ENCODE data around the gene SLC39A13. TPM values are rescaled to one million over a fixed set of nuclear protein-coding genes. Genes with fewer than 3 reads are reported as not detected.

SLC39A13 gene
- total RNA-seq, 2 donors from 2014 or later, result 97.7 to 163 TPM

- Histone ChIP-seq H3K27ac (no peak overlapping the region), H3K9me3 (no peaks in the 10 kb centered on the region), H3K36me3 (no peaks in the 10 kb centered on the region), H3K4me1 (ENCODE audit: control insufficient read depth in 1 of 2, low read depth in 2 of 2) (peaks cover 0 to 10% of the 10 kb centered on the region in 2 donors), H3K4me3 (no peak overlapping the region), H3K27me3 (replicated peaks; ENCODE audit: insufficient read depth) (no peaks in the 10 kb centered on the region)
- DNase-seq (ENCODE audit: low spot score), result no peak
- no peak for ATAC-seq (ENCODE audit: insufficient number of reproducible peaks, low FRiP score, low read depth)
- TF ChIP-seq CTCF (IDR thresholded peaks at IDR 0.05), result no peak
These were observed 23.1 kb downstream of the SLC39A13 start for GRCh38 chr11:47431356-47432083.

GRCh38 chr11:47433157-47433556 is 24.8 kb downstream of the SLC39A13 start:
- ATAC-seq (ENCODE audit: insufficient number of reproducible peaks, low FRiP score, low read depth), result no peak
- no peaks in the 10 kb centered on the region for H3K36me3 ChIP-seq
- H3K4me1 ChIP-seq (ENCODE audit: control insufficient read depth in 1 of 2, low read depth in 2 of 2), result peaks cover 6 to 21% of the 10 kb centered on the region in 2 donors
- no peak overlapping the region for H3K27ac ChIP-seq
- no peaks in the 10 kb centered on the region for H3K27me3 ChIP-seq (replicated peaks; ENCODE audit: insufficient read depth)
- H3K9me3 ChIP-seq, result no peaks in the 10 kb centered on the region
- DNase-seq (ENCODE audit: low spot score), result no peak
- no peak overlapping the region for H3K4me3 ChIP-seq
- TF ChIP-seq CTCF (IDR thresholded peaks at IDR 0.05), result no peak

- H3K27ac ChIP-seq, result peak overlapping the region; percentile 25 to 55
- TF ChIP-seq CTCF (IDR thresholded peaks at IDR 0.05), result no peak
- DNase-seq (ENCODE audit: low spot score), result peak; percentile 21
- H3K4me1 ChIP-seq (ENCODE audit: control insufficient read depth in 1 of 2, low read depth in 2 of 2), result peaks cover 6 to 22% of the 10 kb centered on the region in 2 donors
- H3K9me3 ChIP-seq, result no peaks in the 10 kb centered on the region
- H3K27me3 ChIP-seq (replicated peaks; ENCODE audit: insufficient read depth), result no peaks in the 10 kb centered on the region
- H3K4me3 ChIP-seq, result no peak overlapping the region
- no peak for ATAC-seq (ENCODE audit: insufficient number of reproducible peaks, low FRiP score, low read depth)
- H3K36me3 ChIP-seq, result no peaks in the 10 kb centered on the region
These were observed 25.8 kb downstream of the SLC39A13 start for GRCh38 chr11:47434011-47434786.

- ATAC-seq (ENCODE audit: insufficient number of reproducible peaks, low FRiP score, low read depth), result no peak
These were observed 27.3 kb downstream of the SLC39A13 start for GRCh38 chr11:47435687-47436086.

More at GRCh38 chr11:47435687-47436086, 27.3 kb downstream of the SLC39A13 start:
- H3K27ac ChIP-seq, result no peak overlapping the region
- no peak for TF ChIP-seq CTCF (IDR thresholded peaks at IDR 0.05)
- no peaks in the 10 kb centered on the region for H3K36me3 ChIP-seq
- no peak for DNase-seq (ENCODE audit: low spot score)
- H3K27me3 ChIP-seq (replicated peaks; ENCODE audit: insufficient read depth), result no peaks in the 10 kb centered on the region
- H3K9me3 ChIP-seq, result no peaks in the 10 kb centered on the region
- H3K4me3 ChIP-seq, result no peak overlapping the region
- peaks cover 6 to 22% of the 10 kb centered on the region in 2 donors for H3K4me1 ChIP-seq (ENCODE audit: control insufficient read depth in 1 of 2, low read depth in 2 of 2)

Measured in thoracic aorta (tissue), 2 donors.